HG03064 (cell line): ENCODE results near the gene DLGAP3.

ENCODE experiments used
- ATAC-seq: cut with Tn5 transposase; IDR thresholded peaks from one replicate; pipeline ENCODE4 v1.9.1; 2021; ENCODE audit warnings: low read depth; ENCODE audit not compliant: unreplicated experiment

The DLGAP3 gene

GRCh38 chr1:34929853-34930701 lies 627 bp upstream of the DLGAP3 start:
- no peak for ATAC-seq

GRCh38 chr1:34928699-34929496 lies 552 bp downstream of the DLGAP3 start:
- ATAC-seq: no peak

DNA sequence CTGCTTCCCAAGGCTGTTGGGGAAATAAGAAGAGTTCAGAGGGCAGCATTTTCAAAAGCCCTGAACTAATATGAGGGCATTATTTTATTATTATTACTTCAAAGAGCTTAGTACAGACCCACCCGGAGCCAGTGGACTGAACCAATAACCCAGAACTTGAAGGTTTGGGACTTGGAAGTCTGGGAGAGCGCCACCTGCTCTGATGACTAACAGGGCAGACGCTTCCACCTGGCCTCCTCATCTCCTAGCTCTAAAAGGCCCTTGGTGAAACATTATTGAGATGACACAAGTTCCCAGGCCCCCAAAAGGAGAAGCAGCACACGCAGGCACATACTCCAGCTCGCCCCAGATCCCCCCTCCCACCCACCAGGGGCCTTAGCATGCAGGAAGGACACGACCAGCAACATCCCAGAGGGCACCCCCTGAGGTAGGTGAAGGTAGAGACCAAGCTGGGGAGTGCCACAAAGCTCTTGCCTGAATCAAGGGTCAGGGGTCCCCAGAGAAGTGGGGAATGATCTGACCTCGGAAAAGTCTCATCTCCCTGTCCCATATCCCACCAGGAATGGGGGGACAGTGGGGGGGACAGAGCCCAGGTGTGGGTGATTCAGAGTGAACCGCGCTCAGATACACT lies 1.3 kb downstream of the DLGAP3 start:
- ATAC-seq: no peak

DNA sequence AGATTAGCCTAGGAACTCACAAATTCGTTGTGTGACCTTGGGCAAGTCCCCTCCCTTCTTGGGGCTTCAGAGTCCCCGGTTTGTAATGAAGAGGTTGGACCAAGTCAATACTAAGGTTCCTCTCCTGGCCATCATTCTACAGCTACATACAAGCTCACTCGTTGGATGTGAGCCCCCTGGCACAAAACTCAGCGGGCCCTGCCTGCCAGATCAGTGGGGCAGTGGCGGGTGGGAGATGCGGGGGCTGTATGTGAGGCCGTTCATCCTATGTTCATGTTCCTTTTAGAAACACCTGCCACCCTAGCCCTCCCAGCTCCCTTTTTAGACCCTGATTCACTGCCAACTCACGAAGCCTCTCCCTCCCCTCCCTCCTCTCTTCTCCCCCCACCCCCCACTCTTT lies 2.1 kb downstream of the DLGAP3 start:
- no peak for ATAC-seq

- ATAC-seq: no peak
These were observed 2.6 kb downstream of the DLGAP3 start for GRCh38 chr1:34926894-34927293.

DNA sequence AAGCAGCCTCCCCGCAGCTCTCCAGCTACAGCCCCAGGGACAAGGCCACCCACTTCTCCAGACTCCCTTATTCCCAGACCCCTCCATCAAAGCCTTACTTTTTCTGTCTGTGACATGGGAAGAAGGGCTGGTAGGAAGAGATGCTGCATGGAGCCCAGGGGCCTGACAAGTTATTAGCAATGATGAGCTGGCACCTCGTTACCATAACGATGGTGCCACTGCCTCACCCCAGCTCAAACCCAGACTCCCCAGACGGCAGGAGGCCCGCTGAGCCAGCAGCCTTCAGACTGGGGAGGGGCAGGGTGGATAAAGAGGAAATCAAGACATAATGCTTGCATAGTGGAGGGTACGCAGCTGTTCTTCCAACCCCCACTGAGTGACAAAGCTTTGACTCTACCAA lies 3.3 kb downstream of the DLGAP3 start:
- no peak for ATAC-seq

DNA sequence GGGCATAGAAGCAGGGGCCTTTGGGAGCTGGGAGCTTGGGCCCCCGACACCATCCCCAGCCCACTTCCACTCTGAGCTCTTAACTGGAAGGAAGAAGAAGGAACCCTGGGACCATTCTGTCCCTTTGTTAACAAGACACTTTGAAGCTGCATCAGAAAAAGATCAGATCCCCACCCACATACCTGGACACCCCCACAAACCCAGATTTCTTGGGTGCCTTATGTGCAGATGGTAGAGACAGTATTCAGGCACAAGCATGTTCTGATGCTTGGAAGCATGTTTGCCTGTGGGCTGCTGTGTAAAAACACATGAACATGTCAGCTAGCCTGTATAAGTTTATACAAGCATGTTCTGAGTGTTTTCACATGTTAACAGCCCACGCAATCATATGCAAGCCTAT lies 3.7 kb downstream of the DLGAP3 start:
- no peak for ATAC-seq

- ATAC-seq: no peak
These were observed 4.5 kb downstream of the DLGAP3 start for GRCh38 chr1:34924759-34925555.

DNA sequence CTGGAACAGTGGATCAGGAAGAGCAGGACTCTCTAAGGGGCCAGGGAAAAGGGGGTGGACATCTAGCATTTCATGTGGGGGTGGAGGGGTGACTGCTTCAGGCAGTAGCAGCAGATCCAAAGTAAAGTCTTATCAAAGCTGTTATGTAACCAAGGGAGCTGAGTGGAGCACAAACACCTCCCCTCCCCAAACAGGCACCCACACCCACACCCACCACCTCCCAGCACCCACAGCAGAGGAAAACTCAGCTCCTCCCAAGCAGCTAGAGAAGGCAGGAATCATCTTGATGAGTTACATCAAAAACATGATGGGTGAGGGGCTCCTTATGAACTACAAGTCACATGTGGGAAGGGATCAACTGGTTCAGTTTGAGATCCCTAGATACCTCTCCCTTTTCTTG lies 6.0 kb downstream of the DLGAP3 start:
- no peak for ATAC-seq

GRCh38 chr1:34918977-34919561 lies 10.4 kb downstream of the DLGAP3 start:
- no peak for ATAC-seq

GRCh38 chr1:34918386-34918976 lies 11.0 kb downstream of the DLGAP3 start:
- no peak for ATAC-seq

- ATAC-seq: no peak
These were observed 12.4 kb downstream of the DLGAP3 start for GRCh38 chr1:34917017-34917416.

DNA sequence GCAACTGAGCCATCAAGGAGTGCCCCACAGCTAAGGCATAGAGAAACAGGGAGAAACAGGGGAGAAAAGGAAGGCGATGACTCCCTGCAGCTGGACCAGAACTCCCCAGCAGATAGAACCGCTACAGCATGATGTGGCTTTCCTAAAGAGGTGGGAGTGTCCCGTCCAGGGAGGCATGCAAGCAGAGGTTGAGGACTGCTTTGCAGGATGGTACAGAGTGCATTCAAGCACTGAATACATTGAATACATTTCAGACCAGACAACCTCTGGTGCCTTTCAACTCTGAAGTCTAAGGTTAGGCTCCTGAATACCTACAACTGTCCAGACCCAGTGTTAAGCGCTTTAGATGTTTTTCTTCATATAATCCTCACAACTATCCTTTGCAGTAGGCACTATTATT lies 13.3 kb downstream of the DLGAP3 start:
- no peak for ATAC-seq

DNA sequence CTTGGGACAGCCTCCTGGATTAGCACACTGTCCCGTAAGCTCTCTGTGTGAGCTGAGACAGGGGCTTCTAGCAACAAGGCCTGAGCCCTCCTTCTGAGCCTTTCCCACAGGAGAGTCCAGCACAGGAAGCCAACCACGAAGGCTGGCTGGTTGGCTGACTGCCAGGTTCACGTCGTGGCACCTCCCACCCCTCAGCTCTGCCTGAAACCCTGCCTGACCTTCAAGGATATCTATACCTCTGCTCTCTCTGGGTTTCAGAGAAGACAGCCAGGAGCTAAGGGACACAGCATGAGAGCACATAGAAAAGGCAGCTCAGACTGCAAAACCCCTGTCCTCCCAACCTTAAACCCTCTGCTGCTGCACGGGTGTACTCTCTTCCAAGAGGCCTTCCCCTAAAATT lies 13.9 kb downstream of the DLGAP3 start:
- ATAC-seq: no peak

GRCh38 chr1:34914958-34915357 lies 14.5 kb downstream of the DLGAP3 start:
- ATAC-seq: no peak

GRCh38 chr1:34911465-34911864 lies 18.0 kb downstream of the DLGAP3 start:
- no peak for ATAC-seq

DNA sequence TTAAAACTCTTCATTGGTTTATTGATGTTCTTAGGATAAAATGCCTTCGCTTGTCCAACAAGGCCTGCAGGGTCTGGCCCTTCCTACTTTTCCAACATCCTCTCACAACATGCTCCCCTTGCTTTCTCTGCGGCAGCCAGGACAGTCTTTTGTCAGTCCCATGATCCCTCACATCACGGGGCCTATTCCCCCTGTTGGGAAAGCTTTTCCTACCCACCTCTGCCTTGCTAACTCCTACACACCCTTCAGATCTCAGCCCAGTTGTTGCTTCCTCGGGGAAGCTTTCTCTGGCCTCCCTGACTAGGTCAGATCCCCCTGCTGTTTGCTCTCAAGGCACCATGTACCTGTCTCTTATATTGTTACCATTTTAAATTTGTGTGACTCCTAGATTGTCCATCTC lies 19.0 kb downstream of the DLGAP3 start:
- ATAC-seq: no peak

- no peak for ATAC-seq
These were observed 21.1 kb downstream of the DLGAP3 start for GRCh38 chr1:34908369-34908768.

DNA sequence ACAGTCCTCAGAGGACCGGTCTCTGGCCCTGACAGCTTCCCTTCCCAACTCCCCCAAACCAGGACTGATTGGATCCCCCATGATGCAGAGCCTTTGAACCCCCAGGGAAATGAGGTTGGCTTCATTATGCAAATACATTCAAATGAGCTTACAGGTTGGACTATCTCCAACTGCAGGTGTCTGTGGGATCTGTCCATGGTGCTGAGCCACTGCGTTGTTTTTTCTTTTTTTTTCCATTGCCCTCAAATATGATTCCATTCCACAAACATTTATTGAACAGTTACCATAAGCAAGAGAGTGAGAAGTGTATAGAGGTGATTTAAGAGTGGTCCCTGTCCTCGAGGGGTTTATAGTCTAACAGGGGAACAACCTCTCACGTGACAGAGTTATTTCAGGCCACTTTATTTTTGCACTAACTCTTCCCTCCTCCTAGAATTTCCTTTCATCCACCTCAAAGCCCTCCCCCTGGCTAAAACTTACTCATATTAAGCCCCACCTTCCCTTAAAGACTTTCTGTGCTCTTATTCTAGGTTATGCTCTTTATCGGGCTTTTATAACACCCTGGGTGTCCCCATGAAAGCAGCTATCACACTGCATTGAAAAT lies 21.9 kb downstream of the DLGAP3 start:
- ATAC-seq: no peak
